GM19467 (cell line): ENCODE measurements around the gene ADAP1.

Experiments used
- ATAC-seq: cut with Tn5 transposase; IDR thresholded peaks from one replicate; pipeline ENCODE4 v1.9.1; 2021; ENCODE audit warnings: mild to moderate bottlenecking, moderate library complexity; ENCODE audit not compliant: unreplicated experiment

Gene ADAP1

DNA sequence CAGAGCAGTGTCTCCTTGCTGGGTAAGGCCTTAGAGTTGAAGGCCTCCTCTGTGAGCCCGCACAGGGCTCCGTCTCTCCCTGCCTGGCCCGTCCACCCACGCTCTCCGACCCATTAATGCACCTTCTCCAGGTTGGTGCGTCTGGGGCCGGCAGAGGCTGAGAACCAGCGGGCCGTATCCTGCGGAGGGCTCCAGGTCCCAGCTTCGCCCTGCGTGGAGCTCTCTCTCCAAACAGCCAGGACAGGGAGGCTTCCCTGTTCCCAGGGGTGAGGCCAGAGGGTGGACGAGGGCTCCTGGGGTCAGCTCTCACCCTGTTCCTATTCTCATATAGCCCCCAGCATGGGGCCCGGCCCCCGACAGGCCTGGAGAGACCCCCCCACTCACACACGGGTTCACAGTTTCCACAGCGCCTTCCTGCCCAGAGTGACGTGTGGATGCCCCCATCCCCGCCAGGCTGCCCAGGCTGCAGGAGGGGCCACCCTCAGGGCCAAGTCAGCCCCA lies 43.5 kb downstream of the ADAP1 start:
- no peak for ATAC-seq

DNA sequence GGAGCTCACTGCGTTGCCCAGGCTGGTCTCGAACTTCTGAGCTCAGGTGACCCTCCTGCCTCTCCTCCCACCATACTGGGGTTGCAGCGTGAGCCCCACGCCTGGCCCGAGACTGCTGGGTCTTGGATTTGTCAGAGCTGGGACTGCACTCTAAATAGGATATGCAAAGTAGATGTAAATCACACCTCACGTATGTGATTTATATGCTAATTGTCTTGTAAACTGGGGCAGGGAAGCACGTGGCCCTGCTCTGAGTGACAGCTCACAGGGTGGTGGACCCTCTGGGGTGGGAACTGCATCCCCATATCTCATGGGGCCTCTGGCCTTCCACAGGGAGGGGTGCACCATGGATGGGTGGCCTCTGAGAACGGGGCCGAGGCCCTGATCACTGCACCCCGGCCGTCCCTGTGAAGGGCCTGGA lies 44.0 kb downstream of the ADAP1 start:
- ATAC-seq, result no peak

DNA sequence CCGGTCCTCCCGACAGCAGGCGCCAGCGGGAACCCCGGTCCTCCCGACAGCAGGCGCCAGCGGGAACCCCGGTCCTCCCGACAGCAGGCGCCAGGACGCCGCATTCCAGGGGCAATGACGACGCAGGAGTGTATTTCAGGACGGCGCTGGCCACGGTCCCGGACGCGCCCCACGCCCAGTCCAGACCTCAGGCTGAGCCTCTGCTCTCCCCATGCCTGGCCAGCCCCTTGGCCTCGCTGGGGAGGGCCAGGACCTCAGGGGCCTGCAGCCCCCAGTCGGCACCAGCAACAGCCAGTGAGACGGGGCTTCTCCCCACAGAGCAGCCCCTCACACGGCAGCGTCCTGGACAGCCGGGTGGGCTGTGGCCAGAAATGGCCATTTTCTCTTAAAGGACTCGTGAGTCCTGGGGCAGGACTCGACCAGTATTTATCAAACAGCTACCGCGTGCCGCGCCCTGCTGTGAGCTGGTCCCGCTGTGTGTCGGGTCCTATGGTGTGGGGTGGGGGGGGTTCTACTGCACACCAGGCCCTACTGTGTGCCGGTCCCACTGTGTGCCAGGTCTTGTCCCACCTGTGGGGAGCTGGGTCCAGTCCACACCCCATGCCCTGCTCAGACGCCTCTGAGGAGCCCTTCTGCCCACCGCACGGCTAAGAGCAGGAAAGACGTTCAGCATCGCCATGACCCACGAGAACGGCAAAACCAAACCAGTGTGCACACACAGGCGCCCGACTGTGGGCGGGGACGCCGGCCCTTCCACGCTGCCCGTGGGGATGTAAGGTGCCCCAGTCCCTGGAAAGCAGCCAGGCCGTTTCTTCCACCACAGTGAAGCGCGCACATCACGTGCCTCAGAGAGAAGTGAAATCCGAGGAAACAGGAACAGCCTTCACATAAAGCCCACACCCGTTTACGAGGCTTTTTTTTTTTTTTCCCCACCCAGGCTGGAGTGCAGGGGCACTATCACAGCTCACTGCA lies 44.8 kb downstream of the ADAP1 start:
- no peak for ATAC-seq

DNA sequence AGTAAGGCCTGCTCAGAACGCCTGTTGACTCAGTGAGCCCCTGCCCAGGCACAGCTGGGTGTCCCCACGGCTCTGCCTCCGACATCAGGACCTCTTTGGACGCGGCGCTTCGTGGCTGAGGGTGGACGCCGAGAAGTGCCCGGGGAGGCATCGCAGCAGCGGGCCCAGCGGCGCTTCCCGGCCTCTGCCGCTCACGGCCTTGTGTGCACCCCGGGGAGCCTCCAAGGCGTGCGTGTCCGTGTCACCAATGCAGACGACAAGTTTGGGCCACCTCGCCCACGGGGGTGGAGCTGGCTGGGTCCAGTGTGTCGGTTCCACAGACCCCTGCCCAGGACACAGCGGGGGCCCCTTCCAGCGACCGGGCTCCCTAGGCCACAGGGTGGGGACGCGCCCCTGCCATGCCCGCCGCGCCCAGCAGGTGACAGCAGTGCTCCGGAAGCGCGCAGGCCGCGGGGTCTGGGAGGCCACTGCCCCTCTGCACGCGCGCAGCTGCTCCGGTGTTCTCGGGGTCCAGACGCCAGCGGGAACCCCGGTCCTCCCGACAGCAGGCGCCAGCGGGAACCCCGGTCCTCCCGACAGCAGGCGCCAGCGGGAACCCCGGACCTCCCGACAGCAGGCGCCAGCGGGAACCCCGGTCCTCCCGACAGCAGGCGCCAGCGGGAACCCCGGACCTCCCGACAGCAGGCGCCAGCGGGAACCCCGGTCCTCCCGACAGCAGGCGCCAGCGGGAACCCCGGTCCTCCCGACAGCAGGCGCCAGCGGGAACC lies 45.7 kb downstream of the ADAP1 start:
- ATAC-seq, result peak; percentile 58

DNA sequence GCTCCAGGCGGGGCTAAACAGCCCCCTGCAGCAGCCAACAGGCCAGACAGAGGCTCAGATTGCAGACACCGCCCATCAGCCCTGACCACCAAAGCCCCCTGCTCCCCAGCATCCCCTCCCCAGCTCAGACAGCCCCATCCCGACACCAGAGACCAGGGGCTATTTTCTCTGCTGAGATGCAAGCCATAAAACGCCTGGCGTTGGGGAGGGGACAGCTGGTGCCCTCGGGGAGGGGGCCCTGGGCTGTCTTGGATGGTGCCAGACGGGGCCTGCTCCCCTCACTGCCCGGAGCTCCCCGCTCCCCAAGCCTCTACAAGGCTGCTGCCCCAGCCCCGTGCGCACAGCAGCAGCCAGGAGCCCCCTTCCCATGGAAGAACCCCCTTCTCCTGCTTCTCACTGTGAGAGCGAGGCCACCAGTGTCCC lies 46.3 kb downstream of the ADAP1 start:
- ATAC-seq, result no peak

DNA sequence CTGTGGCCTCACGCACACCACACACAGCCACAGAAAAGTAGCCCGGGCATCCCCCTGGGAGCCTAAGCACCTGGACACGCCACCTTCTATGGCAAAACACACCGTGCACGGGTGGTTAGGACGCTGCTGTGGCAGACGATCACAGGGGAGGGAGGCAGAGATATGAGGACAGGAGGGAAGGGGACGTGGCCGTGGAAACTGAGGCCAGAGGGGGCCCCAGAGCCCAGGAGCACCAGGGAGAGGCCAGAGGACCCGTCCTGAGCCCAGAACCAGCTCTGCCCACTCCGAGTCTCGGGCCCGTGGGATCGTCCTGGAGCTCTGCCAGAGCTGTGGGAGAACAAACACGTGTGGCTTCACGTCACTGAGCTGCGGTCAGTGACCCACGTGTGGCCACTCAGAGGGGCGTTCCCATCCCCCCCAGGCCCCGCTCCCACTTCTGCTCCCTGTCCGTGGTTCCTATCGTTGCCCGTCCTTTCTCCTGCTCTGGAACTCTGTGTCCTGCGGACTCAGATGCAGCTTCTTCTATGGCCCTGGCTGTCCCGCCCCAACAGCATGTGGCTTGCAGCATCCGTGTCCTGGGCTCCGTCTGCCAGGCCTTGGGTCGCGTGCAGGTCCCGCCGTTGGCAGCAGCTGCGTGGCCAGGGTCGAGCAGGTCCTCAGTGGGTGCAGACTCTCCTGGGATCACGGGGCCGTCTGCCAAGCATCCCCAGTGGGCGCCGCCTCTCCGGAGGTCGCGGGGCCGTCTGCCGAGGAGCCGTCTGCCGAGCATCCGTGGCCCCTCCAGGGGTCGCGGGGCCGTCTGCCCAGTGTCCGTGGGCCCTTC lies 47.1 kb downstream of the ADAP1 start:
- no peak for ATAC-seq

DNA sequence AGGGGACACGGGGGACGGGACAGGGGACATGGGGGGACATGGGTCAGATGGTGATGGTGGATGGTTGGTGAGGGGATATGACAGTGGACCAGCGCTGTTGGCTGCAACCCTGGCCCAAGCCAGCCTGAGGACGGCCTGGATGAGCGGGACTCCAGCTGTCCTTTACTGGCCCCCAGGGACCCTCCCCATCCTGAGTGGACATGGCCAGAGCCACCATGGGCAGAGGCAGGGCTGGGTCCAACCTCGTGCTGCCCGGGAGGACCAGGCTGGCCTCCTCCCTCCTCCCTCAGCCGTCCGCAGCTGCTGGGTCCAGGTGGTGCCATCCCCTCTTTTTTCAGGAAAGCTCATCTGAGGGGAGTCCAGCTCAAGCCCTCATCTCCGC lies 47.7 kb downstream of the ADAP1 start:
- no peak for ATAC-seq

DNA sequence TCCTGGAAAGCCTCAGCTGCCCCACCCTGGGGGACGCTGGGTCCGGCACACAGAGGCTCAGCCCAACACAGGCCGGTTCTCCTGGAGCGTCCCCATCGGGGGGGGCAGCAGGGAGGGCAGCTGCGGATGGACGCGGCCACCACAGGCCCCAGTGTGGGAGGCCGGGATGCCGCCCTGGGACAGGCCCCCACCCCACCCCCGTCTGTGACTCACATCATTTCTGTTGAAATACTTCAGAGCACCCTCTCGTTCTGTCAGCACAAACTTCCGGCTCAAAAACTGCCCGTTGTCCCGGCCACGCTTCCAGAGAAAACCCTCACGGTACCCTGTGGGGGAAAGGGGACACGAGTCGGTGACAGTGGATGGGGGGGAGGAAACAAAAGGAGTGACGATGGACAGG lies 49.6 kb downstream of the ADAP1 start:
- no peak for ATAC-seq

DNA sequence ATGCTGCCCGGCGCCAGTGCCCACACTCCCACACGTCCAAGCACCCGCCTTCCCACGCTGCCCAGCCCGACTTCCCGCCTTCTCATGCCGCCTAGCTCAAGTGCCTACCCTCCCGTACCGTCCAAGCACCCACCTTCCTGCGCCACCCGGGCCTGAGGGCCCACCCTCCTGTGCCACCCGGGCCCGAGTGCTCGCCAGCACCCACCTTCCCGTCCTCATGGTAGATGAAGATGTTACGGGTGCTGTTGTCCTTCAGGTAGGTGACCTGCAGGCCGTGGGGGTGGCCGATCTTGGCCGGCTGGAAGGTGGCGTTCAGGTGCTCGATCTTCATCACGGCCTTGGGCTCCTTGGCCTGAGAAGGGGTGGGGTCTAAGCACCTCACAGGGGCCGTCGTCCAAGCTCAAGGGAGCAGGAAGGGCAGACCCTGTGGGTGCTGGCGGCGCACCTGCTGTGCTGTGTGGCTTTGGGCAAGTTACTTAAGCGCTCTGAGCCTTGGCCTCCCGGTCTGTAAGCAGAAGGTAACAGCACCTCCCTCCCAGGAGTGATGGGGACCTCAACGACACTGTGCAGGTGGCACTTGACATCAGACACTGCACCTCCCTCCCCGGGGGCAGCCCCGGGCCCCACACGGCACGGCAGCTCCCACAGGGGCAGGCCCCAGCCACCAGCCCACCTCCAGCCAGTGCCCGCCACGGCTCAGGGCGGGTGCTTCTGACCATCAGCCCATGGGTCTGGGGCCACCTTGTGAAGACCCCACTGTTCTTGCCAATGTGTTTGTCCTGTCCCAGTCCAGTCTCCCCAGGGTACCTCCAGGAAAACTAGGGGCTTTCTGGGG lies 50.3 kb downstream of the ADAP1 start:
- no peak for ATAC-seq

DNA sequence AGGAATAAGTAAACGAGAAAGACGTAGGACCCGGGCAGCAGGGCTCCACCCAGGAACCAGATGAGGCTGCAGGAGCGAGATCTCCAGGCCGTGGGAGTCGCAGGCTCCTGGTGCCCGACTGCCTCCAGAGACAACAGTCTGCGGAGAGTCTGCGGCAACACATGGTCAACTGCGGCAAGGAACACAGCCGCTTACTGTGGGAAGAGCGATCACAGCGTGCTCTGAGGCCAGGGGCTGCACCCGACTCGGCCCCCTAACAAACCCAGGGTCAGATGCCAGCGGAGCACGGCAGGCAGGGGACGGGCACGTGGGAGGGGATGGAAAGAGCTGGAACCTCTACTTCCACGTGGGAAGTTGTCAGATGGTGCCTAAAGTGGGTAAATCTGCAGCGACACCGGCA lies 51.5 kb downstream of the ADAP1 start:
- no peak for ATAC-seq

DNA sequence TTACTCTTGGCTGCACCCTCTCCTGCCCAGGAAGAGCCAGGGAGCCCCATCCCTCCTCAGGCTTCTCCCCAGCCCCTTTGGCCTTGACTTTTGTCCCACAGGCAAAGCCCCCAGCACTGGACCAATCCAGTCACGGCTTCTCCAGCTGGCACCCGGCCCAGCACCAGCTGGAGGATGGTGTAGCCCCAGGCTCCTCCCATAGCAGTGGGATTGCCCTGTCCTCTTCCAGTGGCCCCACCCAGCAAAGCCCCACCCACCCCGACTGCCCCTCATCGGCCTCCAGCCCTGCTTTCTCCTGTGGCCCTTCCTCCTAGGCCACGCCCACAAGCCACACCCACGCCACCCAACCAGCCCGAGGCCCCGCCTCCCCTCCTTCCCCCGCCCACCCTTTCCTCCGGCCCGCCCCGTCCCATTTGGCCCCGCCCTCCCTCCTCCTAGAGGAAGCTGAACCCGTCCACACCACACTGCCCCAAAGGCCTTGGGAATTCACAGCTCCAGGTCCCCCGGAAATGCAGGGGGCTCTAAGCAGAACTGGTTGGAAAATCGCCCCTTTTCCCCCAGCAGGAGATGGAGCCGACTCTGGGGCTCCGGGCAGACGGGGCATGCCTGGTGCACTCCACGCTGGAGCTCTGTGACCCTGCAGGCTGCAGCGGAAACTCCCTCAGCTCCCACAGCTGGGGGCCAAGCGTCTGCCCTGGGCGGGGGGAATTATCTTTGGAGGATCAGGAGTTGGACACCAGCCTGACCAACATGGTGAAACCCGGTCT lies 52.9 kb downstream of the ADAP1 start:
- no peak for ATAC-seq

DNA sequence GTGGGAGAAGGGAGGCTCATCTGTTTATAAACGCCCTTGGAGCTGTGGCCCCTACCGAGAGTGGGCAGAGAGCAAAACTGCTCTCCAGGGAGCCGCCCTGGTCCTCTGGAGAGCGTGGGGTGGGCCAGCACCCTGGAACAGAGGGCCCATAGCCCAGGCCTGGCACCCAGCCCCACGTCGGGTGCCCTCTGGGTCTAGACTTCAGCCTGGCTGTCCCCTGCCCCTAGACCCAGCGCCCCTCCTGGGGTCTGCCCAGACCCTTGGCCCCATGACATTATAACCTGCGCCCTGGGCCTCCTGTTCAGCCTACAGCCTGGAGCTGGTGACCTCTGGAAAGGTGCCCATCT lies 53.5 kb downstream of the ADAP1 start:
- ATAC-seq, result no peak

DNA sequence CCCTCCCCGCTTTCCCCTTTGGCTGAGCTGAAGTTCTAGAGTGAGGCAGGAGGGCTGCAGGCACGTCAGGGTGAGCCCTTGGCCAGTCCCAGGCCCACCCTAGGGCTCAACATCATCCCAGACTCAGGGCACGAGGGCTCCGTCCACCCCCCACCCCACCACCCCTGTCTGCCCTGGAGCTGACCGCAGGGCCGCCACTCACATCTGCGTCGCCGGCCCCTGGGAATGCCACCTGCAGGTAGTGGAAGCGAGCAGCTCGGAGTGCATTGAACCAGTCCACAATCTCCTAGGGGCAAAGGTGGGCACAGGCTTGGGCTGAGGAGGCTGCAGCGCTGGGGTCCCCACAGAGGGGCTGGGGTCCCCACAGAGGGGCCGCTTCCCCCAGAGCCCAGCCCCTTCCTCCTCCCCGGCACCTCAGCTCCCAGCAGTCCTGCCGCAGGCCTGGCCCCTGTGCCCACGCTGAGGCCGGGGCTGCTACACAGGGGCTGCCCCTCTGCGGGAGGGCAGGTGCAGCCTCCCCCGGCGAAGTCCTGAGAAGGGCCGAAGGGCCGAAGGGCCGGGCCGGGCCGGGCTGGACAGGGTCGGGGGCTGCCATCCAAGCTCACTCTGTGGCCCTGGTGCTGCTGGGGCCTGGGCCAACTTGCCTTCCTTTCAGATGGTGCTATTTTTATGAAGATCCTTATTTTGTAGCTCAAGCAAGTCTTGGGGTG lies 54.0 kb downstream of the ADAP1 start:
- no peak for ATAC-seq

DNA sequence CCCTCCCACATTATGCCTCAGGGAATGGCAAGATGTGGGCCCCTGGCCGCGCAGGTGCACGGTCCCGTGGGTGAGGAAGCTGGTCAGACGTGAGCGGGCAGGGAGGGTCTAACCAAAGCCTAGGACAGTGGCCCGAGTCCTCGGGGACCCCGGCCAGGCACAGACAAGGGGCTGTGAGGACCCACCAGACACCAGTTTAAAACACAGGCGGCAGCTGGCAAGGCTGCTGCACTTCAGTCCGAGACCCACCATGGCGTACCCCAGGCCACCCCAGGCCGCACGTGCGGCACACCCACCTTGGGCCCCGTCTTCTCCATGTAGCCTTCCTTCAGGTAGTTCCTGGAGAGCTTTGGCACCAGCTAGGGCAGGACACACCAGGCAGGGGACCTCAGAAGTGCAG lies 54.7 kb downstream of the ADAP1 start:
- ATAC-seq, result no peak

DNA sequence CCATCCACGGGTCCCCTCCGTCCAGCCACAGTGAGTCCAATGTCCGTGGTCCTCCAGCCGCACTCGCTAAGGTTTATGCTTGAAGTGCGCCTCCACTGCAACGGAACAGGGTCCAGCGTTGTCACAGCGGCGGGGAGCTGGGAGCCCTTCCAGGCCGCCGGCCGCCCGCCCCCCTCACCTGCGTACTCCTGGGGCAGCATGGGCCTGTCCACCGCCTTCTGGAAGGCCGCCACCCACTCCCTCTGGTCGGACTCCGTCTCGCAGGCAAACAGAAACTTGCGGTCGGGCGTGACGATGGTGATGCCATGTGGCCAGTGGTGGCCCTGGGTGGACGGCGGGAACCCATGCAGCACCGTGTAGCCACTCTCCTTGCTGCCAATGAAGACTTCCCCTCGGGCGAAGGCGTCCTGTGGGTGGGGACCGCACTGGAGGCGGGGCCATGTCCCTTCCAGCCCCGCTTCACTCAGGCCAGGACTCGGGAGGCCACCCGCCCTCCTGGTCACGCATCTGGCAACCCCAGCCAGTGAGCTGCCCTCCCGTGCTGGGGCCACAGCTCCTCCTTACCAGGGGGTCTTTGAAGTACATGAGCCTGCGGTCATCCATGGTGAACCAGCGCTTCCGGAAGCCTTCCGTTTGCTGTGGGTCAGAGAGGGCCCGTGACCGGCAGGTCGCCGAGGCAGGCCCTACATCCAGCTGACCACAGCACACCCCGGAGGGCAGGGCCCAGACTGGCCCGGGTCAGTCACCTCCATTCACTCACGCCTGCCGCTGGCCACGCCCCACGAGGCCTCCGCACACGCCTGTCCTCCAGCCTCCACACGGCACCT lies 55.4 kb downstream of the ADAP1 start:
- ATAC-seq, result no peak

DNA sequence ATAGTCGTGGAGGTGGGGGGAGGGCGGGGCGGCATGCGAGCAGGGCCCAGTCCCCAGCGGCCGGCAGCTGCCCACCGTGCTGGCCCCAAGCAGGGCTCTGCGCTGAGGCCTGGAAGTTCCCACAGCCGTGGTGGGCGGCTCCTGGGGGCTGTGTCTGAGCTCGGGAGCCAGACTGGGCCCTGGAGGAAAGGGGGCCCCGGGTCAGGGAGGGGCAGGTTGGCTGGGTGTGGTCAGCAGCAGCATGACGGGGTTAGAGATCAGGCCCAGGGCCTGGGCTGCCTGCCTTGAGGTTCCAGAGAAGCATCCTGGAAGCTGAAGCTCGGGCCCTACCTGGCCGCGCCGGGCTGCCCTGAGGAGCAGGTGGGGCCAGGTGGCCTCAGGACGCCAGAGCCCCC lies 56.0 kb downstream of the ADAP1 start:
- no peak for ATAC-seq

DNA sequence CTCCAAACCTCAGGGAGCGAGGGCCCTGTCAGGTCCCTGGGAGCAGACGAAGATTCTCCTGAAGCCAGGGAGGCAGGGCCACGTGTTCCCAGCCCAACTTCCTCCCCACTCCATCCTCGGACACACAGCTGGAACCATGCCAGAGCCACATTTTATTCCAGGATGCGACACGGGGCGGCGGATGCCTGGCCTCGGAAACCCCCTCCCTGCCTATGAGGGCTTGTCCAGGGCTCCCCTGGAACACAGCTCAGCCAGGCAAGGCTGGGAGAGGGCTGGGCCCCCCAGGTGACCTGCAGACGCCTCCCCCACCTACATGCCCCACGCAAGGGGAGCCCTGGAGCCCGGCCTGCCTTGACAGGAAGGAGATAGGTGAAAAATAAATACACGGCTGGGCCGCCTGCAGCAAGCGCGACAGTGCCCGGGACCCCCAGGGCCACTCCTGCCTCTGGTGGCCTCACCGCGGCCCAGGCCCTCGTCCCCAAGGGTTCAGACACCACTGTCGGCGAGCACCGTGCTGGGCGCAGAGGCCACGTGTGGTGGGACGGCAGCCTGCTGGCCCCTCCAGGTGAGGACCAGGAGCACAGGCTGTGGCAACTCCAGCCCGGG lies 56.6 kb downstream of the ADAP1 start:
- no peak for ATAC-seq

DNA sequence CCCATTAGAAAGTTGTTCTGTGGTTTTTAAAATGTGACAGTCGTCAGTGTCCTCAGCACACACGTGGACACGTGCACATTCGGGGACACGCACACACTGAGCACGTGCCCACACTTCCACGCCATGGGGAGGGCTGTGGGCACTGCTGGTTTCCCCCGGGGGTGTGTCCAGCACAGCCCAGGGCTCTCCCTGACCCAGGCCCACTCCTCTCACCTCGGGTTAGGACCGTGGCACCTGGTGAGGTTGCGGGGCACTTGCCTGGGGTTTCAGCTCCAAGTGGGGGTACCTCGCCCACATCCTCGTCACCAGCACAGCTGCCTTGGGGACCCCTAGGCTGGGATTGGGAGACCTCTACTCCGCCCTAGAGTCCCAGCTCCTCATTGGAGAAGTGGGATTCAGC lies 57.4 kb downstream of the ADAP1 start:
- ATAC-seq, result no peak
